ENCODE results near the gene KLHL42. TPM values are rescaled to one million over a fixed set of nuclear protein-coding genes. Genes with fewer than 3 reads are reported as not detected.

Gene KLHL42
- total and polyA plus RNA-seq, 2 of the 8 experiments (the other 6 are each of a cell fraction or from before 2014, with no cell fraction given) = 13.6 to 21.6 TPM

GRCh38 chr12:27771481-27772327, 8.3 kb upstream of the KLHL42 start:
- H2BK15ac ChIP-seq (ENCODE audit: low read length) = no peak overlapping the region
- H3K27me3 ChIP-seq (replicated peaks in 1 of 4; ENCODE audit: control insufficient read depth in 3 of 4, extremely low read depth in 1 of 4, insufficient read depth in 3 of 4, low read length in 3 of 4) = no peaks in the 10 kb centered on the region
- H3K14ac ChIP-seq (ENCODE audit: insufficient read length) = no peak overlapping the region
- no peak for DNase-seq (ENCODE audit: low read depth in 1 of 2, low spot score in 2 of 2)
- no peak overlapping the region for H3K23ac ChIP-seq (ENCODE audit: insufficient read length)
- H2BK20ac ChIP-seq (ENCODE audit: low read length) = no peak overlapping the region
- CTCF ChIA-PET (ENCODE audit: partially characterized antibody) = interaction anchor here (1.4 kb wide), 1 partner anchor 40 kb away, joined by 4 read pairs; no protein-coding TSS in a partner anchor
- no peak overlapping the region for H2BK5ac ChIP-seq (ENCODE audit: low read depth, low read length)
- no peak overlapping the region for H3K9ac ChIP-seq (replicated peaks in 1 of 4; ENCODE audit: extremely low read depth in 1 of 4, low read depth in 3 of 4, low read length in 3 of 4)
- H3K27ac ChIP-seq (ENCODE audit: low read depth, low read length) = no peak overlapping the region
- H3K4me1 ChIP-seq (replicated peaks in 1 of 4; ENCODE audit: control insufficient read depth in 3 of 4, insufficient read depth in 4 of 4, low read length in 3 of 4) = no peaks in the 10 kb centered on the region
- H2BK120ac ChIP-seq (replicated peaks; ENCODE audit: low read depth, low read length) = no peak overlapping the region
- H3K79me2 ChIP-seq (ENCODE audit: control insufficient read depth in 1 of 2, insufficient read depth in 2 of 2, low read length in 2 of 2) = no peaks in the 10 kb centered on the region
- H4K5ac ChIP-seq (ENCODE audit: insufficient read length, low read depth, low read length) = no peak overlapping the region
- H3K36me3 ChIP-seq (ENCODE audit: control insufficient read depth in 2 of 4, insufficient read depth in 4 of 4, low read length in 3 of 4) = no peaks in the 10 kb centered on the region
- H3K4me3 ChIP-seq (ENCODE audit: extremely low read depth in 1 of 4, insufficient read depth in 2 of 4, low read depth in 3 of 4, low read length in 4 of 4) = no peak overlapping the region
- H3K9me3 ChIP-seq (ENCODE audit: insufficient read depth in 2 of 2, low read depth in 1 of 2, low read length in 1 of 2) = no peaks in the 10 kb centered on the region
- H3K56ac ChIP-seq (replicated peaks; ENCODE audit: insufficient read length, low read depth, low read length) = no peak overlapping the region
- FAIRE-seq = no peak
- no peak overlapping the region for H2AK5ac ChIP-seq (ENCODE audit: low read depth, low read length)
- H4K8ac ChIP-seq (ENCODE audit: extremely low read depth, insufficient read depth, low read length) = no peak overlapping the region
- POLR2A ChIA-PET (ENCODE audit: partially characterized antibody) = interaction anchor here (1.1 kb wide), 2 partner anchors 9 to 10 kb away, joined by 3 to 4 read pairs; no protein-coding TSS in a partner anchor
- no peak overlapping the region for H2BK12ac ChIP-seq (ENCODE audit: low read depth, low read length)
- no peaks in the 10 kb centered on the region for H4K20me1 ChIP-seq (replicated peaks in 1 of 2; ENCODE audit: control insufficient read depth in 1 of 2, insufficient read depth in 2 of 2, low read length in 2 of 2)
- H3K79me1 ChIP-seq (ENCODE audit: low read depth, low read length) = no peaks in the 10 kb centered on the region
- no peak overlapping the region for H4K91ac ChIP-seq (replicated peaks; ENCODE audit: insufficient read length, low read length)
- no peak overlapping the region for H3K4me2 ChIP-seq (ENCODE audit: insufficient read depth in 1 of 2, low read depth in 2 of 2, low read length in 2 of 2)
- no peak overlapping the region for H3K18ac ChIP-seq (ENCODE audit: extremely low read depth, low read length)
- 83% methylated on average over 3 of the region's 3 CpGs; no CpG with 5 or more reads in 1 of the 2 experiments for WGBS, 2 experiments (ENCODE audit: extremely low coverage in 1 of 2, insufficient coverage in 1 of 2, insufficient read length in 1 of 2, insufficient replicate concordance in 2 of 2, low coverage in 1 of 2, low lambda C conversion rate in 2 of 2, missing lambda C conversion rate in 1 of 2)
- H3K4ac ChIP-seq (replicated peaks; ENCODE audit: insufficient read length, low read depth, low read length) = no peak overlapping the region
- no peaks in the 10 kb centered on the region for H3K23me2 ChIP-seq (ENCODE audit: low read depth, low read length)
- H2AFZ ChIP-seq (ENCODE audit: low read length) = no peak overlapping the region
- TF ChIP-seq GABPA (IDR thresholded peaks at IDR 0.05; ENCODE audit: borderline replicate concordance, insufficient read depth, low read length) (no peak), BCL11A (IDR thresholded peaks at IDR 0.05; ENCODE audit: low read depth in 2 of 2, low read length in 2 of 2) (no peak), CTCF (IDR thresholded peaks at IDR 0.05; ENCODE audit: control extremely low read depth in 1 of 3, insufficient read depth in 1 of 3, low read depth in 1 of 3, low read length in 3 of 3) (no peak), TAF1 (IDR thresholded peaks at IDR 0.05; ENCODE audit: low read depth, low read length) (no peak), USF2 (IDR thresholded peaks at IDR 0.05; ENCODE audit: low read length) (no peak), RXRA (IDR thresholded peaks at IDR 0.05; ENCODE audit: insufficient read depth, low read depth, low read length) (no peak), RBBP5 (IDR thresholded peaks at IDR 0.05; ENCODE audit: borderline replicate concordance, low read depth, low read length) (no peak), SIRT6 (IDR thresholded peaks at IDR 0.05; ENCODE audit: low read length) (no peak)

Data from H1 (cell line).